CD14-positive monocyte (primary cell): ENCODE data around the gene SMIM32. TPM values are rescaled to one million over a fixed set of nuclear protein-coding genes. Genes with fewer than 3 reads are reported as not detected.

ENCODE experiments used
- DNase-seq, 3 donors: peaks; one replicate each; pipeline ENCODE4 v3.0.0-alpha.2; 2011 to 2022
- H2AFZ ChIP-seq: 2 replicates; pipeline ENCODE4 v1.6.0; 2012; ENCODE audit warnings: mild to moderate bottlenecking, low read depth, low read length, inconsistent platforms; ENCODE audit not compliant: insufficient read depth, poor library complexity, severe bottlenecking
- H3K27ac ChIP-seq, 2 donors: 1 replicate in 1 of 2; 2 replicates in 1 of 2; pipeline ENCODE4 v1.5.1; 2012 to 2013; ENCODE audit warnings: low read length in 2 of 2, control low read depth in 1 of 2, inconsistent platforms in 1 of 2, low read depth in 1 of 2, mild to moderate bottlenecking in 1 of 2
- H3K27me3 ChIP-seq, 2 donors: one replicate each; pipeline versions ENCODE4 v1.6.0 to v1.6.1; 2011 to 2013; ENCODE audit warnings: low read length in 2 of 2; ENCODE audit not compliant: control insufficient read depth in 2 of 2, insufficient read depth in 2 of 2
- H3K36me3 ChIP-seq, 2 donors: replicated peaks in 1 of 2; 1 replicate in 1 of 2; 2 replicates in 1 of 2; pipeline versions ENCODE4 v1.5.1 to v1.6.1; 2012 to 2013; ENCODE audit warnings: low read length in 2 of 2, control low read depth in 1 of 2, inconsistent platforms in 1 of 2, mild to moderate bottlenecking in 1 of 2; ENCODE audit not compliant: insufficient read depth in 2 of 2, control insufficient read depth in 1 of 2
- H3K4me1 ChIP-seq, 2 donors: 1 replicate in 1 of 2; 2 replicates in 1 of 2; pipeline versions ENCODE4 v1.5.1 to v1.6.1; 2012 to 2013; ENCODE audit warnings: low read length in 2 of 2, control low read depth in 1 of 2, inconsistent platforms in 1 of 2, mild to moderate bottlenecking in 1 of 2, moderate library complexity in 1 of 2; ENCODE audit not compliant: insufficient read depth in 2 of 2, control insufficient read depth in 1 of 2
- H3K4me2 ChIP-seq: replicated peaks from 2 replicates; pipeline ENCODE3; 2012; ENCODE audit warnings: low read length, moderate library complexity, mild to moderate bottlenecking; ENCODE audit not compliant: poor library complexity, severe bottlenecking; ENCODE audit errors: extremely low read depth
- H3K4me3 ChIP-seq, 3 experiments: fragments of 200-600 bp in 1 of 3; sonication (generic) in 1 of 3; replicated peaks in 1 of 3; 1 replicate in 2 of 3; 2 replicates in 1 of 3; pipeline ENCODE4 v1.5.1; 2011 to 2013; ENCODE audit warnings: low read length in 3 of 3, mild to moderate bottlenecking in 3 of 3, control low read depth in 2 of 3, low read depth in 2 of 3, inconsistent platforms in 1 of 3, moderate library complexity in 1 of 3
- H3K79me2 ChIP-seq: 2 replicates; pipeline ENCODE4 v1.6.0; 2012; ENCODE audit warnings: mild to moderate bottlenecking, control low read depth, inconsistent platforms, low read length, moderate library complexity; ENCODE audit not compliant: insufficient read depth
- H3K9ac ChIP-seq: 2 replicates; pipeline ENCODE4 v1.6.0; 2017; ENCODE audit warnings: low read length, mild to moderate bottlenecking; ENCODE audit not compliant: insufficient read depth, poor library complexity, severe bottlenecking
- H3K9me3 ChIP-seq, 2 donors: replicated peaks in 1 of 2; 1 replicate in 1 of 2; 2 replicates in 1 of 2; pipeline versions ENCODE4 v1.5.1 to v1.6.1; 2012 to 2013; ENCODE audit warnings: low read length in 2 of 2, control low read depth in 1 of 2; ENCODE audit not compliant: control insufficient read depth in 1 of 2, insufficient read depth in 1 of 2
- H4K20me1 ChIP-seq: 2 replicates; pipeline ENCODE4 v1.6.0; 2012; ENCODE audit warnings: mild to moderate bottlenecking, low read length, control low read depth, moderate library complexity; ENCODE audit not compliant: insufficient read depth
- H3K27ac Mint-ChIP-seq, 7 donors: one replicate each; pipeline ENCODE4 v1.8.0; 2020; ENCODE audit warnings: mild to moderate bottlenecking in 7 of 7, mixed read lengths in 7 of 7, moderate library complexity in 6 of 7, inconsistent platforms in 2 of 7
- H3K27me3 Mint-ChIP-seq, 3 donors: one replicate each; pipeline ENCODE4 v1.8.0; 2021 to 2022; ENCODE audit warnings: low read depth in 3 of 3, mild to moderate bottlenecking in 3 of 3, mixed read lengths in 3 of 3, moderate library complexity in 3 of 3, inconsistent platforms in 1 of 3
- H3K36me3 Mint-ChIP-seq, 2 donors: one replicate each; pipeline ENCODE4 v1.8.0; 2020; ENCODE audit warnings: mixed read lengths in 2 of 2, inconsistent platforms in 1 of 2, mild to moderate bottlenecking in 1 of 2
- H3K4me1 Mint-ChIP-seq: one replicate; pipeline ENCODE4 v1.8.0; 2020; ENCODE audit warnings: mild to moderate bottlenecking, mixed read lengths
- H3K4me3 Mint-ChIP-seq, 2 donors: one replicate each; pipeline ENCODE4 v1.8.0; 2020; ENCODE audit warnings: mild to moderate bottlenecking in 2 of 2, mixed read lengths in 2 of 2, moderate library complexity in 1 of 2
- H3K9me3 Mint-ChIP-seq, 7 donors: one replicate each; pipeline ENCODE4 v1.8.0; 2020 to 2022; ENCODE audit warnings: mixed read lengths in 7 of 7, mild to moderate bottlenecking in 6 of 7, moderate library complexity in 6 of 7, inconsistent platforms in 2 of 7
- CTCF ChIP-seq: fragments of 200-600 bp; IDR thresholded peaks from one replicate; pipeline ENCODE4 v1.8.0; 2022; ENCODE audit warnings: antibody characterized with exemption, mild to moderate bottlenecking
- WGBS: methylation state at CpG from one replicate; pipeline ENCODE4 v1.1.5; 2013; ENCODE audit warnings: missing lambda C conversion rate; ENCODE audit not compliant: insufficient coverage; 5-methylcytosine and 5-hydroxymethylcytosine counted together
- intact Hi-C, 2 donors: fragments of 100-400 bp; cut with micrococcal nuclease; formaldehyde crosslinking; loops; one replicate each; pipeline versions ENCODE4 v1.15.0 to v1.15.1; 2023
- polyA plus RNA-seq, 3 donors: library from polyadenylated mRNA; depleted of rRNA in 1 of 3; unstranded in 2 of 3; stranded (reverse) in 1 of 3; fragments of 300-500 nt in 2 of 3; fragments of >200 nt in 1 of 3; fragmentation: Illumina TruSeq in 2 of 3; gene quantifications; 1 replicate in 2 of 3; 2 replicates in 1 of 3; pipeline ENCODE4 v1.2.3, GENCODE V29; 2012 to 2021

SMIM32 gene
- polyA plus RNA-seq, 3 donors: not detected

GRCh38 chr5:136215812-136216211, 22.9 kb upstream of the SMIM32 start:
- TF ChIP-seq CTCF: no peak
- no peaks in the 10 kb centered on the region for H3K36me3 ChIP-seq
- no peaks in the 10 kb centered on the region for H3K36me3 Mint-ChIP-seq
- H3K4me1 ChIP-seq: no peaks in the 10 kb centered on the region
- WGBS: 86% methylated on average over 4 of the region's 4 CpGs
- peaks cover 2 to 11% (median 7%) of the 10 kb centered on the region in 7 donors for H3K9me3 Mint-ChIP-seq
- H3K79me2 ChIP-seq: no peaks in the 10 kb centered on the region
- no peak overlapping the region for H3K4me3 ChIP-seq
- H3K27ac Mint-ChIP-seq: no peak overlapping the region
- no peak overlapping the region for H3K27ac ChIP-seq
- no peak for DNase-seq
- H3K9ac ChIP-seq: no peak overlapping the region
- H3K27me3 ChIP-seq: no peaks in the 10 kb centered on the region
- no peaks in the 10 kb centered on the region for H3K4me1 Mint-ChIP-seq
- no peak overlapping the region for H3K4me3 Mint-ChIP-seq
- H4K20me1 ChIP-seq: no peaks in the 10 kb centered on the region
- H3K4me2 ChIP-seq: no peak overlapping the region
- H3K27me3 Mint-ChIP-seq: peaks cover 8 to 16% (median 9%) of the 10 kb centered on the region in 3 donors
- peaks cover 0 to 6% of the 10 kb centered on the region in 2 donors for H3K9me3 ChIP-seq
- intact Hi-C loops: loop anchor here in 1 of 2 donors (10.0 kb wide), 1 partner anchor 271 kb away; no protein-coding TSS in a partner anchor
- H2AFZ ChIP-seq: no peak overlapping the region

GRCh38 chr5:136213919-136214493, 21.0 kb upstream of the SMIM32 start:
- no peak overlapping the region for H3K27ac ChIP-seq
- H3K4me3 Mint-ChIP-seq: no peak overlapping the region
- H3K4me1 Mint-ChIP-seq: no peaks in the 10 kb centered on the region
- no peaks in the 10 kb centered on the region for H3K36me3 Mint-ChIP-seq
- H3K27me3 Mint-ChIP-seq: peaks cover 12 to 16% (median 14%) of the 10 kb centered on the region in 3 donors
- no peak overlapping the region for H2AFZ ChIP-seq
- H3K27me3 ChIP-seq: no peaks in the 10 kb centered on the region
- no peak overlapping the region for H3K4me2 ChIP-seq
- H3K4me3 ChIP-seq: no peak overlapping the region
- H3K9me3 ChIP-seq: no peaks in the 10 kb centered on the region
- H3K9ac ChIP-seq: no peak overlapping the region
- no peak for TF ChIP-seq CTCF
- DNase-seq: no peak
- no peaks in the 10 kb centered on the region for H3K36me3 ChIP-seq
- 90% methylated on average over 2 of the region's 9 CpGs for WGBS
- peaks cover 0 to 4% (median 0%) of the 10 kb centered on the region in 7 donors for H3K9me3 Mint-ChIP-seq
- intact Hi-C loops: loop anchor here (5.0 to 10.0 kb wide), 2 partner anchors 267 to 269 kb away; no protein-coding TSS in a partner anchor
- no peak overlapping the region for H3K27ac Mint-ChIP-seq
- no peaks in the 10 kb centered on the region for H3K4me1 ChIP-seq
- no peaks in the 10 kb centered on the region for H4K20me1 ChIP-seq
- no peaks in the 10 kb centered on the region for H3K79me2 ChIP-seq
